Pancreas (tissue), 10 donors: ENCODE measurements around the gene MYOM3. TPM values are rescaled to one million over a fixed set of nuclear protein-coding genes. Genes with fewer than 3 reads are reported as not detected.

Experiments
- ATAC-seq, 4 donors: fragments of 200-7000 bp; cut with Tn5 transposase; one replicate each; pipeline versions ENCODE4 v1.8.0 to v1.9.1; 2020; ENCODE audit warnings: mild to moderate bottlenecking in 4 of 4, moderate library complexity in 4 of 4
- DNase-seq, 6 donors: peaks; one replicate each; pipeline ENCODE4 v3.0.0-alpha.2; 2020
- FAIRE-seq: peaks from 2 replicates; lab custom pipeline; 2012; peaks lifted over from hg19 to GRCh38; lab: Jason Lieb, UNC
- H3K27ac ChIP-seq, 4 donors: fragments of 200-600 bp; sonication (generic); 1 replicate in 3 of 4; 2 replicates in 1 of 4; pipeline versions ENCODE4 v1.5.0 to v1.8.0; 2020
- H3K27me3 ChIP-seq, 4 donors: fragments of 200-600 bp; one replicate each; pipeline ENCODE4 v1.8.0; 2021
- H3K36me3 ChIP-seq, 3 donors: fragments of 200-600 bp; sonication (generic) in 1 of 3; one replicate each; pipeline versions ENCODE4 v1.5.0 to v1.8.0; 2020 to 2021
- H3K4me1 ChIP-seq, 3 donors: fragments of 200-600 bp; one replicate each; pipeline ENCODE4 v1.8.0; 2021
- H3K4me3 ChIP-seq, 4 donors: fragments of 200-600 bp; sonication (generic) in 2 of 4; one replicate each; pipeline versions ENCODE4 v1.5.0 to v1.8.0; 2020 to 2021
- H3K9me3 ChIP-seq, 4 donors: fragments of 200-600 bp; one replicate each; pipeline ENCODE4 v1.8.0; 2021
- WGBS, 2 donors: extraction: QIAGEN DNeasy Blood & Tissue Kit; methylation state at CpG; one replicate each; pipeline ENCODE4 v1.1.7; 2013; 5-methylcytosine and 5-hydroxymethylcytosine counted together
- intact Hi-C, 3 donors: fragments of 100-400 bp; cut with DNase I; formaldehyde crosslinking; loops; one replicate each; pipeline versions ENCODE4 v1.11.1 to v1.14.2; 2022
- polyA plus RNA-seq, 2 donors: library from polyadenylated mRNA; stranded (reverse); fragments of 200-250 nt; gene quantifications; one replicate each; pipeline ENCODE4 v1.2.3, GENCODE V29; 2013
- total RNA-seq, 6 donors: library from RNA; stranded (reverse); fragmentation: NEBNext Ultra II Directional in 4 of 6; extraction: Animal tissue kit (Norgen Biotek cat#: 25700) in 4 of 6; gene quantifications; one replicate each; pipeline versions ENCODE4 v1.2.1 to v1.2.4, GENCODE V29; 2021 to 2023
- TF ChIP-seq, protein P1 (sequence below), 4 donors: fragments of 200-600 bp; sonication (generic) in 3 of 4; IDR thresholded peaks; one replicate each; pipeline versions ENCODE4 v1.5.0 to v1.8.0; 2021; ENCODE audit warnings: antibody characterized with exemption in 4 of 4
- donor health status: healthy with polysubstance abuse.
- donor health status: DM: no; HTN: no; CAD: no; lungs with moderate emphysema.
- donor health status: DM: no; HTN: no; CAD: no.
- donor health status: control.
- donor health status: control.
- donor health status: Bipolar disorder and iron deficiency.
- donor health status: DM: yes; HTN: yes; CAD: no.
- donor health status: DM: no; HTN: no; CAD: no.
- donor health status: DM: no; HTN: no; CAD: no.
- donor health status: DM: yes; HTN: yes; CAD: no.

Gene MYOM3
- total and polyA plus RNA-seq, 8 donors, result 0.38 to 1.7 (median 0.79) TPM

DNA sequence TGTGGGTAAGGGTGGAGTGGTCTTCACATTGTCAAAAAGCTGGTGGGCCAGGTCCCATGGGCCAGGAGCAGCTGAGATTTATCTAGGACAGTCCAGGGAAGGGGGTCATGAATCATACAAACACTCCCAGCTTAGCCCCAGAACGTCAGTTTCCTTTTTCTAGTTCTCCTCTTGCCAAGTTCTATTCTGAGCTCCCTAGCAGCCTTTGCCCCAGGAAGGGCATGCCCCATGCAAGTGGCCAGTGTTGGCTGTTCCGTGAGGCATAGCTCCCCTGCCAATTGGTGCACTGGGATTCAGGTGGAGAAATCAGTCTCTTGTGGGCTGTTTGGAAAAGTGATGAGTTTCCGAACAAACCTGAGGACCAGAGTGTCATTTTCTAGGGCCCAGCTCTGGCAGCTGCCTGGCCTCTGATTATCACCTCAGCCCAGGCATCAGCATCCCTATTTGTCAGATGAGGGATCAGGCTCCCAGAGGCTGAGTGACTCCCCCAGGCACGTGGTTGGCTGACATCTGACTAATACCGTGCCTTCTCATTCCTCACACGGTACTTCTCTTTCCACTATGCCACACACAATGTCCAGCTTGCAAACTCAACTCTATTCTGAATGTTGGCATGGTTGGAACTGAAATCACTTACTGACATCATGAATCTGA is 14.2 kb upstream of the MYOM3 start:
- DNase-seq (no peak), FAIRE-seq (no peak), ATAC-seq (peak in 1 of 4 donors; percentile 2)
- no peaks in the 10 kb centered on the region for H3K27me3 ChIP-seq
- TF ChIP-seq, protein P1, sequence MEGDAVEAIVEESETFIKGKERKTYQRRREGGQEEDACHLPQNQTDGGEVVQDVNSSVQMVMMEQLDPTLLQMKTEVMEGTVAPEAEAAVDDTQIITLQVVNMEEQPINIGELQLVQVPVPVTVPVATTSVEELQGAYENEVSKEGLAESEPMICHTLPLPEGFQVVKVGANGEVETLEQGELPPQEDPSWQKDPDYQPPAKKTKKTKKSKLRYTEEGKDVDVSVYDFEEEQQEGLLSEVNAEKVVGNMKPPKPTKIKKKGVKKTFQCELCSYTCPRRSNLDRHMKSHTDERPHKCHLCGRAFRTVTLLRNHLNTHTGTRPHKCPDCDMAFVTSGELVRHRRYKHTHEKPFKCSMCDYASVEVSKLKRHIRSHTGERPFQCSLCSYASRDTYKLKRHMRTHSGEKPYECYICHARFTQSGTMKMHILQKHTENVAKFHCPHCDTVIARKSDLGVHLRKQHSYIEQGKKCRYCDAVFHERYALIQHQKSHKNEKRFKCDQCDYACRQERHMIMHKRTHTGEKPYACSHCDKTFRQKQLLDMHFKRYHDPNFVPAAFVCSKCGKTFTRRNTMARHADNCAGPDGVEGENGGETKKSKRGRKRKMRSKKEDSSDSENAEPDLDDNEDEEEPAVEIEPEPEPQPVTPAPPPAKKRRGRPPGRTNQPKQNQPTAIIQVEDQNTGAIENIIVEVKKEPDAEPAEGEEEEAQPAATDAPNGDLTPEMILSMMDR (IDR thresholded peaks at IDR 0.05), result no peak
- intact Hi-C loops, result no loop called here
- H3K9me3 ChIP-seq, result no peaks in the 10 kb centered on the region
- 33 to 36% methylated on average over 6 of the region's 6 CpGs for WGBS, 2 donors
- H3K27ac ChIP-seq, result peak overlapping the region in 2 of 4 donors; percentile 26 to 63
- peaks cover 65 to 76% (median 74%) of the 10 kb centered on the region in 3 donors for H3K4me1 ChIP-seq
- H3K4me3 ChIP-seq, result no peak overlapping the region
- peaks cover 0 to 35% (median 0%) of the 10 kb centered on the region in 3 donors for H3K36me3 ChIP-seq

DNA sequence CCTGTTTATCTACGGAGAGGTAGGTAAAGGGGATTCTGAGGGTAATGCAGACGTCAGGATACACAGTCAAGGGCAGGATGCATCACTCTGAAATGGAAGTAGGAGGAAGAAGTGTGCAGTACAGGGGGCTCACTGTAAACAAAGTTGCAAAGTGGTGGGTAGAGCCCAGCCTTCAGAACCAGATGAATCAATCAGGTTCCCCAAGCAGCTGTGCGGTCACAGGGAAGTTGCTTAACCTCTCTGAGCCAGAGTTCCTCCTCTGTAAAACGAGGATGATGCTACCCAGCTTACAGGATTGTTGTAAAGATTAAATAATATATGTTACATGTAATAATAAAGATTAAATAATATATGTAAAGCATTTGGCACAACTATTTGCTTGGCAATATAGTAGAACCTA is 13.5 kb upstream of the MYOM3 start:
- intact Hi-C loops, result no loop called here

DNA sequence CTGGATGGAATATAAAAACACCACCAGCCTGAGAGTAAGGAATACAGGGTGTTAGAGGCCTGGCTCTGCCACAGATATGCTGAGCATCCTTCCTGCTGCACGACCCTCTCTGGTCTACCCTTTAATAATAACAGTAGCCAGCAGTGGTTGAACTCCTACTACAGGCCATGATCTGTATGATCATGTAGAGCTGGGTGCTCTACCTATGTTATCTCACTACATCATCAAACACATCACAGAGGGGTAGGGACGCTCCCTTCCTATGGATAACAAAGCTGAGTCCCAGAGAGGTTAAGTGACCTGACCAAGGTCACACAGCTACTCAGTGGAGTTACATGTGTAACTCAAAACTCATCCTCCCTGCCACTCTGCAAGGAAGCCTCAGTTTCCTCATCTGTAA is 13.0 kb upstream of the MYOM3 start:
- H3K36me3 ChIP-seq, result peaks cover 0 to 25% (median 0%) of the 10 kb centered on the region in 3 donors
- H3K27ac ChIP-seq, result peak overlapping the region in 2 of 4 donors; percentile 0 to 32
- H3K4me1 ChIP-seq, result peaks cover 75 to 77% (median 77%) of the 10 kb centered on the region in 3 donors
- DNase-seq (no peak), FAIRE-seq (no peak), ATAC-seq (no peak)
- no peak overlapping the region for H3K4me3 ChIP-seq
- H3K27me3 ChIP-seq, result no peaks in the 10 kb centered on the region
- intact Hi-C loops, result no loop called here
- H3K9me3 ChIP-seq, result no peaks in the 10 kb centered on the region
- TF ChIP-seq, protein P1 (IDR thresholded peaks at IDR 0.05), result no peak
- 55 to 70% methylated on average over 2 of the region's 2 CpGs for WGBS, 2 donors

More for the DNA sequence above, 13.5 kb upstream of the MYOM3 start:
- no peak for FAIRE-seq
- peaks cover 0 to 28% (median 0%) of the 10 kb centered on the region in 3 donors for H3K36me3 ChIP-seq
- no peaks in the 10 kb centered on the region for H3K9me3 ChIP-seq
- 72 to 78% methylated on average over 4 of the region's 4 CpGs for WGBS, 2 donors
- ATAC-seq, result no peak
- TF ChIP-seq, protein P1 (IDR thresholded peaks at IDR 0.05), result no peak
- H3K27me3 ChIP-seq, result no peaks in the 10 kb centered on the region
- DNase-seq, result no peak
- H3K27ac ChIP-seq, result peak overlapping the region in 2 of 4 donors; percentile 26 to 63
- no peak overlapping the region for H3K4me3 ChIP-seq
- peaks cover 70 to 76% (median 76%) of the 10 kb centered on the region in 3 donors for H3K4me1 ChIP-seq

DNA sequence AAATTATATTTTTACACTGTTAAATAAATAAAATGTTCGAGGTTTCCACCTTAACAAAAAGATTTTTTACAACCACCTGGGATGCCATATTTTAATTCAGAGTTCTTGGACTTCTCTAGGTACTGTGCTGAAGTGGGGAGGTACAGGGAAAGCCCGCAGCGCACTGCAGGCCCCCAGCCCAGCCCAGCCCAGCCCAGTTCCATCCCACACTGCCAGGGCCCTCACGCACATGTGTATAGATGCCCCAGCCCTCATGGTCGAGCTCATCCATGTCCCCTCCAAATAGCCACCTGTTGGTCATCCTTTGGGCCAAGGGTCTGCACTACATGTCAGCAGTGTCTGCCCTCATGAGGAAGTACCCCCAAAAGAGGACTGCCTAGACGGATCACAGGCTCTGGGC is 11.7 kb upstream of the MYOM3 start:
- no peak for FAIRE-seq
- WGBS, 2 donors, result 78 to 88% methylated on average over 6 of the region's 6 CpGs
- peaks cover 0 to 25% (median 0%) of the 10 kb centered on the region in 3 donors for H3K36me3 ChIP-seq
- ATAC-seq, result no peak
- H3K9me3 ChIP-seq, result no peaks in the 10 kb centered on the region
- peaks cover 76 to 78% (median 77%) of the 10 kb centered on the region in 3 donors for H3K4me1 ChIP-seq
- H3K4me3 ChIP-seq, result no peak overlapping the region
- peak overlapping the region in 2 of 4 donors; percentile 0 to 43 for H3K27ac ChIP-seq
- H3K27me3 ChIP-seq, result no peaks in the 10 kb centered on the region
- TF ChIP-seq, protein P1 (IDR thresholded peaks at IDR 0.05), result no peak
- intact Hi-C loops, result no loop called here
- DNase-seq, result no peak

DNA sequence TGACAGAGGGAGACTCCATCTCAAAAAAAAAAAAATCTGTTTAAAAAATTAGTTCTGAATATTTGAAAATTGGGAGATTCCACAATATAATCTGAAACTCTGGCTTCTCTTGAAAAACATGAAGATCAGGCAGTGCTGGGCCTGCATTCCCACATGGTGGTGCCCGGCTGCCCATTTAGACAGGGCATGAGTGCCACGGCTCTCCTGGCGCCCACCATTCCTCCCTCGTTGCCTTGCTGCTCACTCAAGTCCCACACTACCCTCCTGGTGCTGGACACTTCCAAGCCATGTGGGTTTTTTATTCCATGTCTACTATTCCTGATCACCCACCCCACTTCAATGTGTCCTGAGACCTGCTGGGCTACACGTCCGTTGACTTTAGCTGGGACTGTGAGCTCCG is 10.8 kb upstream of the MYOM3 start:
- no peak for ATAC-seq
- Histone ChIP-seq H3K36me3 (peaks cover 0 to 25% (median 0%) of the 10 kb centered on the region in 3 donors), H3K9me3 (no peaks in the 10 kb centered on the region), H3K27me3 (no peaks in the 10 kb centered on the region), H3K27ac (no peak overlapping the region), H3K4me3 (no peak overlapping the region), H3K4me1 (peaks cover 78 to 80% (median 80%) of the 10 kb centered on the region in 3 donors)
- peak in 1 of 6 donors; percentile 26 for DNase-seq
- WGBS, 2 donors, result 70 to 84% methylated on average over 7 of the region's 7 CpGs
- TF ChIP-seq, protein P1 (IDR thresholded peaks at IDR 0.05), result no peak
- intact Hi-C loops, result no loop called here
- FAIRE-seq, result no peak
